ENCODE results near the gene ATL2.

- TF ChIP-seq, protein P1, sequence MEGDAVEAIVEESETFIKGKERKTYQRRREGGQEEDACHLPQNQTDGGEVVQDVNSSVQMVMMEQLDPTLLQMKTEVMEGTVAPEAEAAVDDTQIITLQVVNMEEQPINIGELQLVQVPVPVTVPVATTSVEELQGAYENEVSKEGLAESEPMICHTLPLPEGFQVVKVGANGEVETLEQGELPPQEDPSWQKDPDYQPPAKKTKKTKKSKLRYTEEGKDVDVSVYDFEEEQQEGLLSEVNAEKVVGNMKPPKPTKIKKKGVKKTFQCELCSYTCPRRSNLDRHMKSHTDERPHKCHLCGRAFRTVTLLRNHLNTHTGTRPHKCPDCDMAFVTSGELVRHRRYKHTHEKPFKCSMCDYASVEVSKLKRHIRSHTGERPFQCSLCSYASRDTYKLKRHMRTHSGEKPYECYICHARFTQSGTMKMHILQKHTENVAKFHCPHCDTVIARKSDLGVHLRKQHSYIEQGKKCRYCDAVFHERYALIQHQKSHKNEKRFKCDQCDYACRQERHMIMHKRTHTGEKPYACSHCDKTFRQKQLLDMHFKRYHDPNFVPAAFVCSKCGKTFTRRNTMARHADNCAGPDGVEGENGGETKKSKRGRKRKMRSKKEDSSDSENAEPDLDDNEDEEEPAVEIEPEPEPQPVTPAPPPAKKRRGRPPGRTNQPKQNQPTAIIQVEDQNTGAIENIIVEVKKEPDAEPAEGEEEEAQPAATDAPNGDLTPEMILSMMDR (IDR thresholded peaks at IDR 0.05), result no peak
- no peak for TF ChIP-seq POLR2A (IDR thresholded peaks at IDR 0.05)
These were observed 29.6 kb upstream of the ATL2 start for GRCh38 chr2:38406597-38407110.
